Measurements from ENCODE around the gene TSPAN32.

GRCh38 chr11:2294926-2295290, 6.9 kb upstream of the TSPAN32 start:
- no peak for TF ChIP-seq CTCF (IDR thresholded peaks at IDR 0.05)
- no peak for TF ChIP-seq ZFX (IDR thresholded peaks at IDR 0.05; ENCODE audit: borderline replicate concordance)
